ENCODE results near the gene POLR3K. TPM values are rescaled to one million over a fixed set of nuclear protein-coding genes. Genes with fewer than 3 reads are reported as not detected.

POLR3K gene
- total RNA-seq, 1 experiment from 2014 or later, result 22.7 TPM

DNA sequence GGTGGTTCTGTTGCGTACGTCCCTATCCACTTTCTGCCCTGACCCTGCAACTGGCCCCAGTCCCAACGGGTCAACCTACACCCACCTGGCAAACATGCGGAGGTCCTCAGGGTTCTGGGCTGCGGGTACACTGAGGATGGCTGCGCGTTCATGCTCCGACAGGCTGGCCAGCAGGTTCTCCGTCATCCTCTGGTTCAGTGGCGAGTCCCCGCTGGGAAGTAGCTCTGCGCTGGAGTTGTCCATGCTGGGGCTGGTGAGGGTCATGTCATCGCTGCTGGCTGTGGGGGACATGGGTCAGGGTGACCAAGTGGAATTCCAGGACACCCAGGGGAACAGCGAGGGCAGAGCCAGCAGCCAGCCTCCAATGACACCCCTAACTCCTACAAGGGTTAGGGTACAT, 35.2 kb upstream of the POLR3K start:
- Histone ChIP-seq H3K9ac (ENCODE audit: low read length) (no peak overlapping the region), H4K20me1 (ENCODE audit: insufficient read depth) (no peaks in the 10 kb centered on the region), H3K4me2 (ENCODE audit: low read length) (no peak overlapping the region), H3K4me1 (ENCODE audit: control insufficient read depth in 1 of 2, insufficient read depth in 2 of 2, low read length in 2 of 2) (no peaks in the 10 kb centered on the region), H3K4me3 (replicated peaks in 1 of 2; ENCODE audit: low read depth in 1 of 2, low read length in 2 of 2) (no peak overlapping the region), H3K36me3 (ENCODE audit: control insufficient read depth in 1 of 2, insufficient read depth in 2 of 2, low read length in 2 of 2) (no peaks in the 10 kb centered on the region), H3K9me2 (ENCODE audit: insufficient read depth) (no peaks in the 10 kb centered on the region), H3K27me3 (ENCODE audit: insufficient read depth, low read length) (no peaks in the 10 kb centered on the region), H3K9me3 (ENCODE audit: control insufficient read depth in 1 of 2, insufficient read depth in 1 of 2, low read depth in 1 of 2, low read length in 2 of 2) (no peaks in the 10 kb centered on the region), H2AFZ (ENCODE audit: low read depth, low read length, poor library complexity, severe bottlenecking) (no peak overlapping the region), H3K79me2 (ENCODE audit: insufficient read depth, low read length) (no peaks in the 10 kb centered on the region), H3K27ac (ENCODE audit: low read depth, low read length) (no peak overlapping the region)
- CTCF ChIA-PET, result no interaction called here
- RAD21 ChIA-PET (ENCODE audit: low non-redundant PET in 1 of 2, low total read pairs in 2 of 2, uncharacterized antibody in 2 of 2, unreplicated experiment in 2 of 2), result no interaction called here
- POLR2A ChIA-PET, result no interaction called here
- no peak for TF ChIP-seq CEBPB (IDR thresholded peaks at IDR 0.05; ENCODE audit: low read depth)
- TF ChIP-seq, protein P1, sequence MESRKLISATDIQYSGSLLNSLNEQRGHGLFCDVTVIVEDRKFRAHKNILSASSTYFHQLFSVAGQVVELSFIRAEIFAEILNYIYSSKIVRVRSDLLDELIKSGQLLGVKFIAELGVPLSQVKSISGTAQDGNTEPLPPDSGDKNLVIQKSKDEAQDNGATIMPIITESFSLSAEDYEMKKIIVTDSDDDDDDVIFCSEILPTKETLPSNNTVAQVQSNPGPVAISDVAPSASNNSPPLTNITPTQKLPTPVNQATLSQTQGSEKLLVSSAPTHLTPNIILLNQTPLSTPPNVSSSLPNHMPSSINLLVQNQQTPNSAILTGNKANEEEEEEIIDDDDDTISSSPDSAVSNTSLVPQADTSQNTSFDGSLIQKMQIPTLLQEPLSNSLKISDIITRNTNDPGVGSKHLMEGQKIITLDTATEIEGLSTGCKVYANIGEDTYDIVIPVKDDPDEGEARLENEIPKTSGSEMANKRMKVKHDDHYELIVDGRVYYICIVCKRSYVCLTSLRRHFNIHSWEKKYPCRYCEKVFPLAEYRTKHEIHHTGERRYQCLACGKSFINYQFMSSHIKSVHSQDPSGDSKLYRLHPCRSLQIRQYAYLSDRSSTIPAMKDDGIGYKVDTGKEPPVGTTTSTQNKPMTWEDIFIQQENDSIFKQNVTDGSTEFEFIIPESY (IDR thresholded peaks at IDR 0.05; ENCODE audit: extremely low read depth, insufficient replicate concordance, low read length), result no peak
- TF ChIP-seq POLR2AphosphoS5 (IDR thresholded peaks at IDR 0.05; ENCODE audit: low read depth, low read length), result no peak
- no TSS peak for BruUV-seq (replicated peaks)
- ATAC-seq (no peak), DNase-seq (ENCODE audit: low read depth, low spot score) (no peak)
- intact Hi-C loops (cut with micrococcal nuclease), result no loop called here

DNA sequence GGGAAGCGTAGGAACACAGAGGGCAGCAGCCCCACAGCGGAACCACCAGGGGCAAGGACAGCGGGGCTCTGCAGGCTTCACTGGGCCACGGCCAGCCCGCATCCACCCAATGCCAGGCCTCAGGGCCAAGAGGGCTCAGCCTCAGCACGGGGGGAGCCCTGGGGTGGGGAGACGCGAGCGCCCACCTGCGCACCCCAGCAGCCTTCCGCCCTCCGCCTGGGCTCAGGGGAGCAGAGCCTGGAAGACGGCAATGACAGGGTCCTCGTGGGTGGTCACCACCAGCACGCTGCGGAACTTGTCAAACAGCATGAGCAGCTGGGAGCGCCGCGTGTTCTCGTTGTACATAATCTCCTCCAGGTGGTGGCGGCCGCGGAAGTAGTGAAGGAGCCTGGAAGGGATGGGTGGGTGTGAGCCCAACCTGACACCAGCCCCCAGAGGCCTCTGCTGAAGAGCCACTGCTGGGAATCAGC, 33.1 kb upstream of the POLR3K start:
- no peak overlapping the region for H3K4me2 ChIP-seq (ENCODE audit: low read length)
- no peaks in the 10 kb centered on the region for H3K36me3 ChIP-seq (ENCODE audit: control insufficient read depth in 1 of 2, insufficient read depth in 2 of 2, low read length in 2 of 2)
- H3K27ac ChIP-seq (ENCODE audit: low read depth, low read length), result no peak overlapping the region
- H3K9ac ChIP-seq (ENCODE audit: low read length), result no peak overlapping the region
- H3K4me3 ChIP-seq (replicated peaks in 1 of 2; ENCODE audit: low read depth in 1 of 2, low read length in 2 of 2), result no peak overlapping the region
- RAD21 ChIA-PET (ENCODE audit: low non-redundant PET in 1 of 2, low total read pairs in 2 of 2, uncharacterized antibody in 2 of 2, unreplicated experiment in 2 of 2), result no interaction called here
- POLR2A ChIA-PET, result no interaction called here
- intact Hi-C loops (cut with micrococcal nuclease), result no loop called here
- CTCF ChIA-PET, result no interaction called here
- no peak for DNase-seq (ENCODE audit: low read depth, low spot score)
- no peak overlapping the region for H2AFZ ChIP-seq (ENCODE audit: low read depth, low read length, poor library complexity, severe bottlenecking)
- H3K79me2 ChIP-seq (ENCODE audit: insufficient read depth, low read length), result no peaks in the 10 kb centered on the region
- no peaks in the 10 kb centered on the region for H3K9me2 ChIP-seq (ENCODE audit: insufficient read depth)
- ATAC-seq, result no peak
- no TSS peak for BruUV-seq (replicated peaks)
- no peaks in the 10 kb centered on the region for H3K9me3 ChIP-seq (ENCODE audit: control insufficient read depth in 1 of 2, insufficient read depth in 1 of 2, low read depth in 1 of 2, low read length in 2 of 2)
- no peaks in the 10 kb centered on the region for H3K27me3 ChIP-seq (ENCODE audit: insufficient read depth, low read length)
- no peaks in the 10 kb centered on the region for H3K4me1 ChIP-seq (ENCODE audit: control insufficient read depth in 1 of 2, insufficient read depth in 2 of 2, low read length in 2 of 2)
- H4K20me1 ChIP-seq (ENCODE audit: insufficient read depth), result no peaks in the 10 kb centered on the region
- TF ChIP-seq CEBPB (IDR thresholded peaks at IDR 0.05; ENCODE audit: low read depth) (no peak), EZH2 (IDR thresholded peaks at IDR 0.05) (no peak), JUND (IDR thresholded peaks at IDR 0.05) (no peak), TCF7L2 (IDR thresholded peaks at IDR 0.05; ENCODE audit: borderline replicate concordance, extremely low read depth, insufficient read depth, insufficient read length) (no peak)
- TF ChIP-seq, protein P2, sequence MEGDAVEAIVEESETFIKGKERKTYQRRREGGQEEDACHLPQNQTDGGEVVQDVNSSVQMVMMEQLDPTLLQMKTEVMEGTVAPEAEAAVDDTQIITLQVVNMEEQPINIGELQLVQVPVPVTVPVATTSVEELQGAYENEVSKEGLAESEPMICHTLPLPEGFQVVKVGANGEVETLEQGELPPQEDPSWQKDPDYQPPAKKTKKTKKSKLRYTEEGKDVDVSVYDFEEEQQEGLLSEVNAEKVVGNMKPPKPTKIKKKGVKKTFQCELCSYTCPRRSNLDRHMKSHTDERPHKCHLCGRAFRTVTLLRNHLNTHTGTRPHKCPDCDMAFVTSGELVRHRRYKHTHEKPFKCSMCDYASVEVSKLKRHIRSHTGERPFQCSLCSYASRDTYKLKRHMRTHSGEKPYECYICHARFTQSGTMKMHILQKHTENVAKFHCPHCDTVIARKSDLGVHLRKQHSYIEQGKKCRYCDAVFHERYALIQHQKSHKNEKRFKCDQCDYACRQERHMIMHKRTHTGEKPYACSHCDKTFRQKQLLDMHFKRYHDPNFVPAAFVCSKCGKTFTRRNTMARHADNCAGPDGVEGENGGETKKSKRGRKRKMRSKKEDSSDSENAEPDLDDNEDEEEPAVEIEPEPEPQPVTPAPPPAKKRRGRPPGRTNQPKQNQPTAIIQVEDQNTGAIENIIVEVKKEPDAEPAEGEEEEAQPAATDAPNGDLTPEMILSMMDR (IDR thresholded peaks at IDR 0.05 in 2 of 3, conservative IDR thresholded peaks at IDR 0.05 in 1 of 3; ENCODE audit: borderline replicate concordance in 1 of 3, insufficient read depth in 1 of 3, low read depth in 2 of 3, low read length in 2 of 3), result no peak
